ENCODE data around the gene CHI3L2. TPM values are rescaled to one million over a fixed set of nuclear protein-coding genes. Genes with fewer than 3 reads are reported as not detected.

The CHI3L2 gene
- total RNA-seq (ENCODE audit: unreplicated experiment): 1.3 TPM
- long read RNA-seq: 0 reads

GRCh38 chr1:111227434-111227833 is at the start of gene CHI3L2:
TSS of gene CHI3L2 (plus strand) at chr1:111227713. CDS start at chr1:111227730, 17 bp downstream.
- no peaks in the 10 kb centered on the region for H3K36me3 Mint-ChIP-seq (ENCODE audit: low read depth, unreplicated experiment)
- H3K27ac Mint-ChIP-seq (ENCODE audit: unreplicated experiment): no peak within 1 kb of the TSS
- no peak for DNase-seq (ENCODE audit: low spot score)
- peaks cover 2% of the 10 kb centered on the region for H3K27me3 Mint-ChIP-seq (ENCODE audit: unreplicated experiment)
- peaks cover 10% of the 10 kb centered on the region for H3K4me1 Mint-ChIP-seq (ENCODE audit: unreplicated experiment)
- H3K4me3 Mint-ChIP-seq (ENCODE audit: unreplicated experiment): no peak within 1 kb of the TSS
- TF ChIP-seq CTCF (IDR thresholded peaks at IDR 0.05; ENCODE audit: unreplicated experiment): no peak
- H3K9me3 Mint-ChIP-seq (ENCODE audit: unreplicated experiment): no peaks in the 10 kb centered on the region

GRCh38 chr1:111179968-111180533 is 47.5 kb upstream of the CHI3L2 start:
- Mint-ChIP-seq H3K9me3 (ENCODE audit: unreplicated experiment) (no peaks in the 10 kb centered on the region), H3K36me3 (ENCODE audit: low read depth, unreplicated experiment) (peaks cover 37% of the 10 kb centered on the region), H3K27me3 (ENCODE audit: unreplicated experiment) (no peaks in the 10 kb centered on the region), H3K4me1 (ENCODE audit: unreplicated experiment) (peaks cover 28% of the 10 kb centered on the region), H3K27ac (ENCODE audit: unreplicated experiment) (peak overlapping the region; percentile 39), H3K4me3 (ENCODE audit: unreplicated experiment) (no peak overlapping the region)
- DNase-seq (ENCODE audit: low spot score): no peak
- TF ChIP-seq CTCF (IDR thresholded peaks at IDR 0.05; ENCODE audit: unreplicated experiment): no peak

- no peak for TF ChIP-seq CTCF (IDR thresholded peaks at IDR 0.05; ENCODE audit: unreplicated experiment)
- peaks cover 47% of the 10 kb centered on the region for H3K36me3 Mint-ChIP-seq (ENCODE audit: low read depth, unreplicated experiment)
- no peak for DNase-seq (ENCODE audit: low spot score)
- H3K9me3 Mint-ChIP-seq (ENCODE audit: unreplicated experiment): no peaks in the 10 kb centered on the region
- no peak overlapping the region for H3K27ac Mint-ChIP-seq (ENCODE audit: unreplicated experiment)
- no peaks in the 10 kb centered on the region for H3K27me3 Mint-ChIP-seq (ENCODE audit: unreplicated experiment)
- no peak overlapping the region for H3K4me3 Mint-ChIP-seq (ENCODE audit: unreplicated experiment)
- peaks cover 35% of the 10 kb centered on the region for H3K4me1 Mint-ChIP-seq (ENCODE audit: unreplicated experiment)
Observed at GRCh38 chr1:111182052-111182451, 45.5 kb upstream of the CHI3L2 start.

- DNase-seq (ENCODE audit: low spot score): no peak
- Mint-ChIP-seq H3K27ac (ENCODE audit: unreplicated experiment) (peak overlapping the region; percentile 54), H3K4me1 (ENCODE audit: unreplicated experiment) (peaks cover 38% of the 10 kb centered on the region), H3K36me3 (ENCODE audit: low read depth, unreplicated experiment) (peaks cover 52% of the 10 kb centered on the region), H3K9me3 (ENCODE audit: unreplicated experiment) (no peaks in the 10 kb centered on the region), H3K27me3 (ENCODE audit: unreplicated experiment) (no peaks in the 10 kb centered on the region), H3K4me3 (ENCODE audit: unreplicated experiment) (peak overlapping the region; percentile 76)
- TF ChIP-seq CTCF (IDR thresholded peaks at IDR 0.05; ENCODE audit: unreplicated experiment): no peak
Observed at GRCh38 chr1:111183308-111184069, 44.0 kb upstream of the CHI3L2 start.

GRCh38 chr1:111184663-111185062 is 42.9 kb upstream of the CHI3L2 start:
- no peak for TF ChIP-seq CTCF (IDR thresholded peaks at IDR 0.05; ENCODE audit: unreplicated experiment)
- no peak overlapping the region for H3K4me3 Mint-ChIP-seq (ENCODE audit: unreplicated experiment)
- peaks cover 41% of the 10 kb centered on the region for H3K4me1 Mint-ChIP-seq (ENCODE audit: unreplicated experiment)
- peaks cover 3% of the 10 kb centered on the region for H3K27me3 Mint-ChIP-seq (ENCODE audit: unreplicated experiment)
- H3K27ac Mint-ChIP-seq (ENCODE audit: unreplicated experiment): no peak overlapping the region
- DNase-seq (ENCODE audit: low spot score): no peak
- H3K9me3 Mint-ChIP-seq (ENCODE audit: unreplicated experiment): no peaks in the 10 kb centered on the region
- H3K36me3 Mint-ChIP-seq (ENCODE audit: low read depth, unreplicated experiment): peaks cover 58% of the 10 kb centered on the region

Measured in endothelial cell (in vitro differentiated cells).